HG02981 (cell line): ENCODE measurements around the gene COL15A1.

Experiments
- ATAC-seq: cut with Tn5 transposase; IDR thresholded peaks from one replicate; pipeline ENCODE4 v1.9.1; 2021; ENCODE audit warnings: mild to moderate bottlenecking, moderate library complexity; ENCODE audit not compliant: unreplicated experiment

The COL15A1 gene

DNA sequence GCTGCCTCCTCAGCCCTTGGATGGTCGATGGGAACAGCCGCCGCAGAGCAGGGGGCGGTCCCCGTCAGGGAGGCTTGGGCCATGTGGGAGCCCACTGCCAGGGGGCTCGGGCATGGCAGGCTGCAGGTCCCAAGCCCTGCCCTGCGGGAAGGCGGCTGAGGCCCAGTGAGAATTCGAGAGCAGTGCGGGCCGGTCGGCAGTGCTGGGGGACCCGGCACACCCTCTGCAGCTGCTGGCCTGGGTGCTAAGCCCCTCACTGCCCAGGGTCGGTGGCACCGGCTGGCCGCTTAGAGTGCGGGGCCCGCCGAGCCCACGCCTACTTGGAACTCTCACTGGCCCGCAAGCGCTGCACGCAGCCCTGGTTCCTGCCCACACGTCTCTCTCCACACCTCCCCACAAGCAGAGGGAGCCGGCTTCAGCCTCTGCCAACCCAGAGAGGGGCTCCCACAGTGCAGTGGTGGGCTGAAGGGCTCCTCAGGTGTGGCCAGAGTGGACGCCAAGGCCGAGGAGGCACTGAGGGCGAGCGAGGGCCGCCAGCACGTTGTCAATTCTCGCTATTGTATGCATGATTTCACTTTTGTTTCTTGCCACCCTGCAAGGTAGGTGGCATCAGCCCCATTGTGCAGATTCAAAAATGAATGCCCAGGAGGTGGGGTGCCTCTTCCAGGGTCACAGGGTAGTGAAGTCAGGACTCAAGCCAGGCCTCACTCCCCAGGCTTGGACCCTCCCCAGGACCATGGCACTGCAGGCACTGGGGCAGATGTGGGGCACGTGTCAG, 48.6 kb downstream of the COL15A1 start:
- no peak for ATAC-seq

DNA sequence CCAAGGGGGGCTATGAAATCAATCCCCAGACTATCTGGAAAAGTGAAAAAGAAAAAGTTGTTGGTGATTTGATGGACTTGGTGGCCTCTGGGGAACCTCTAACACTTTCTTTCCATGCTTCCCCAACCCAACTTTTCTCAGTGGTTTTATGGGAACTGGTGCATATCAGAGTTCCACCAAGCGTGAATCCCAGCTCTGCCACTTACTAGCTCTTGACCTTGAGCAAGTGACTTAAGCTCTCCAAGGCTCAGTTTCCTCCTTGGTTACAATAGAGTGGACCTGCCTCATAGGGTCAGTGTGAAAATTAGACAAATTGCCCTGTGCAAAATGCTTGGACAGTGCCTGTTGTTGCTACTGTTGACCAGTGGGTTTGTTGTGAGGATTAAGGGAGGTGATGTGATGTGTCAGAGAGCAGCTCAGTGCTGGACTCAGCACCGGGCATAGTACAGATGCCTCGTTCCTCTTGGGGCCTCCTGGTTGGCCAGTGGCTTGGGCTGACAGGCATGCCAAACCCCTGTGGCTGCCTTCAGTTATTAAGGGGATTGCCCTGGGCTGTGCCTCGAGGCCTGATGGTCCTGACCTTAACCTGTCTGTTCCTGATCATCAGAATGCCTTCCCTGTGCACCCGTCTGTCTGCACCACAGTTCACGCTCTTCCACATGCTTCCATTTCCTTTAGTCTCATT, 49.3 kb downstream of the COL15A1 start:
- ATAC-seq = peak; percentile 25

DNA sequence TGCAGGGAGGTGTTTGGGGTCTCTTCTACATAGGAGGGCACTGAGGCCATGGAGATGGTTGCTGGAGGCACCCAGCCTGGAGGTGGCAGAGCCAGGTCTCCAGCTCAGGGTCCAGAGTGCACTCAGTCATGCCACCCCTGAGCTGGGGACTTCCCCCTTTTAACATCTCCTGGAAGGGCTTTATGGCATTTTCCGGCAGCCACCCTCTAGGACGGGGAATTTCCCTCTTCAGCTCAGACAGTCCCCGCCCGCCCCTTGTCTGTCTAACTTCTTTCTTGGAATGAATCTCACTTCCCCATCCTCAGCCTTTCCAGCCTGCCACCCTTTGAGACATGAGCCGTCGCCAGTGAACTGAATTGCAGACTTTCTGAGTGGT, 49.9 kb downstream of the COL15A1 start:
- peak; percentile 73 for ATAC-seq

DNA sequence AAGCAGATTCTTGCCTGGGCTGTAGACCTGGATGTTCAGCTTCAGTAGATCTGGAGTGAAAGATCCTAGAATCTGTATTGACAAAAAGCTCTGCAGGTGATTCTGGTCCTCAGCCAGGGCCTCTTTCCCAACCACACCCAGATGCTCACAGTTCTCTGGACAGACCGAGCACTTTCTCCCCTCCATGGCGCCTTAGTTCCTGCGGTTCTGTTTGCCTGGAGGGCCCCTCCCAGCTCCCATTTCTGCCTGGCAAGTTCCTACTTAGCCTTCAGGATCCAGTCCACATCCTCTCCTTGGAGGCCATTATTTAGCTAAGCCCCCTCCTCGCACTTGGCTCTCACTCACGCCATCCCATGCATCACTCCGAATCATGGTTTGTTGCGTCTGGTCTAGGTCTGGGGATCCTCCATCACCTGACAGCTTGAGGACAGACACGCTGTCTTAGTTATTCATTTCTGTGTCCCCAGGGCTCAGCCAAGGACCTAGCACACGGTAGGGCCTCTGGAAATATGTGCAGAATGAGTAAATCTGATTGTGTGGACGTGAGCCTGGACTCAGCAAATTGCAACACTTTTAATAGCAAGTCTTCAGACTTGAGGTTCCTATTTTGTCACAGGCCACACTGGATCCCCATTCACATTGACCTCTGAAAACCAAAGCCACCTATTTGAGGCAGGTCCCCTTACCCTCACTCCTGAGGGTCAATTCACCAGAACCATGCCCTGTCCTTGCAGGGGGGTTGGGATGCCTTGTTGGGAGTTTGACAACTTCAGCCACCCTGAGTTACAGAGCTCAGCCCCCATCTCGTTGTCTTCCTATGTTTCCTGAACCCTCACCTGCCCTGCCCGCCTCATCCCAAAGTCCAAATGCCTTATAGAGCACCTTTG, 50.7 kb downstream of the COL15A1 start:
- ATAC-seq = no peak

DNA sequence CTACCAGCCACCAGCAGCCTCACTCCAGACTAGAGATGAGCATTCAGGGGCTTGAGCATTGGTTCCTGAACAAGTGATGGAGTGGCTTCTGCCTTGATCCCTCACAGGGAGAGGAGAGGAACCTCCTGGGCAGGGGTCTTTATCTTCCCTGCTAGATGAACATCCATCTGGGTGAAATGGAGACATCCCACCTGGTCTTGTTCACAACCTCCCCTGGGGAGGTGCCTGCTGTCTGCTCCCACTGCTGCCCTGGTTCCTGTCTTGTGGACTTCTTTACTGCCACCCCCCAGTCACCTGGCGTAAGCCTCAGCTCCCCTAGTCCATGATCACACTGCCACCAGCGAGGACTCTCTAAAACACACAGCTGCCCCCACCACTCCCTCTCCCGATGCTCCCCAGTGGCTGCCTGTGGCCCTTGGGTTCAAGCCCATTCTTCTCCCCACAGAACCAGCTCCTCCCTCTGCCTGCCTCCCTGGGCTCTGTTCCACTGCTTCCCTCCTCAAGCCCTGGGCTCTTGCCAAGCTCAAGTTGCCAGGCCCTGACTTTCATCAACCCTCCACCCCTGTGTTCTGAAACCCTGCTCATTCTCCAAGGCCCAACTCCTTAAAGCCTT, 51.5 kb downstream of the COL15A1 start:
- no peak for ATAC-seq

DNA sequence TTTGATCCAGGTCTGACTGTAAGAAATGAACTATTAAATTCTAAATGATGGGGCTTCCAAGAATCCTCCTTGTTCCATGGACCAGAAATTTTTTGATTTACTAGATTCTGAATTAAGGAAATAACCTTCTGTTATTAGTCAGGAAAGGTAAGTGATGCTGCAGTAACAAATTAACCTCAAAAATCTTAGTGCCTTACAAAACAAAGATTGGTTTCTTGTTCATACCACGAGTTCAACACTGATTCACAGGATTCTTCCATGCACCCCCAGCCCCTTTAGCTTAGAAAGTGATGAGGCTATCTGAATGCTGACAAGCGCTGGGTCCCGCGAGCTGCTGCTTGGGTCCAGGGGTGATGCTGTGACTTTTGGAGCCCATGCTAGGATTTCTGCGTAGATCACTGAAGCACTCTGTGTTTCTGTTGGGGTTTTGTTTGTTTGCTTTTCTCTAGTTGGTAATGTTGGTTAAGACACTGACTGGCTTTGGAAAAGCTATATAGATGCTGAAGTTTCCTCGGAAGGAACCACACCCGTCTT, 52.3 kb downstream of the COL15A1 start:
- ATAC-seq = no peak

DNA sequence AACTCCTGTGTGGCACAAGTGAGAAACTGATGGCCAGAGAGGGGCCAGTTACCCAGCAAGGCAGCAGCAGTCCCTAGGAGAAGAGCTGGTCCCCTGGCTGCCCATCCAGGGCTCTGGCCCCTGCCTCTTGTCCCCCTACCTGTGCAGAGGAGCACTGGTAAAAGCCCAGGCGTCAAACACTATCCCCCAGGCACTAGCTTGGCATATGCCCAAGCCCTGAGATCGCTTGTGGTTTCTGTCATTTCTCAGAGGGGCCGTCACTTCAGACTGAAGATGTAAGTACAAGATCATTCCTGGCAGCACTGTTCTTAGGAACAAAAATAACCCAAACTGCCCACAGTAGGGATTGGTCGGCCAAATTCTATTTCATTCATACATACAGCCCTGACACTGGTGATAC, 53.9 kb downstream of the COL15A1 start:
- ATAC-seq = no peak

DNA sequence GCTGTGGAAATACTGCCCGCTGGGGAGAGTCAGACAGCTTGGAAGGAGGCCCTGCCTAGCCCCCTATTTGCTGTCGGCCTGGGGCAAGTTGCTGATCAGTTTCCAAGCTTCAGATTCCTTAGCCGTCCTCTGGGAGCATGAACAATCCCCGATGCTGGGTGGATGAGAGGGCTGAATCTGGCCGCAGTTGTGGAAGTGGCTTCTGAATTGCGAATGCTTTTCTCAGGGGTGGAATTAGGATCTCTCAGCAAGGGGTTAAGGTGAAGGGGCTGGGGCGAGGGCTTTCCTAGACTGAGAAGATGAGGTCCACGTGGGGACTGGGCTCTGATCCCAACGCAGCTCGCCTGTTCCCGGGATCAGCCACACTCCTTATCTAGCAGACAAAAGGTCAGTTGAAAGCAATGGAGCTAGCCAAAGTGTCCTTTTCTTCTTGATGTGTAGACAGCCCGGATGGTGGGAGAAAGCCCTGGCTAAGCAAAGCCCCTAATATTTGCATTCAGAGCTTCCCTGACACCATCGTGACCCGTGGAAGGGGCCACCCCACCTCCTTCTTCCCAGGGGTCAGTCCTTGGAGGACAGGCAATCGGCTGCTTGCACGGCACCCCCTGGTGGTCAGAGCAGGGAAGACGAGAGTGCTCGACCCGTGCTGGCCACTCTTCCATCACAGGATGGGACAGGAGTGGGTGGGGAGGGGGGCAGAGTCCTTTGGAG, 54.9 kb downstream of the COL15A1 start:
- peak; percentile 56 for ATAC-seq

DNA sequence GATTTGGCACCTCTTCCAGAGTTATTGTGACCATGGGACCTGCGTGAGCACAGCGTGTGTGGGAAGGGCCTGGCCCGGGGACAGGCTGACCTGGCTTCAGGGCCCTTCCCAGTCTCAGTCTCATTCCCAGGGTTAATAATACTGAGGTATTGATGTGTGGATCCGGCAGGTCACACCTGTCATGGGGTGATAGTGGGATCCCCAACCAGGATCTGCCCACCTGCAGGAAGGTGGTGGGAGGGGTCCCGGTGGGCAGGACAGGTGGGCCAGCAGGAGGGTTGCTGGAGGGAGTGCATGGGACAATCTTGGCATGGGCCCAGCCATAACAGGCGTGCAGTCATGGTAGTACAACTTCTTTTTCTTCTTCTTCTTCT, 55.4 kb downstream of the COL15A1 start:
- no peak for ATAC-seq

DNA sequence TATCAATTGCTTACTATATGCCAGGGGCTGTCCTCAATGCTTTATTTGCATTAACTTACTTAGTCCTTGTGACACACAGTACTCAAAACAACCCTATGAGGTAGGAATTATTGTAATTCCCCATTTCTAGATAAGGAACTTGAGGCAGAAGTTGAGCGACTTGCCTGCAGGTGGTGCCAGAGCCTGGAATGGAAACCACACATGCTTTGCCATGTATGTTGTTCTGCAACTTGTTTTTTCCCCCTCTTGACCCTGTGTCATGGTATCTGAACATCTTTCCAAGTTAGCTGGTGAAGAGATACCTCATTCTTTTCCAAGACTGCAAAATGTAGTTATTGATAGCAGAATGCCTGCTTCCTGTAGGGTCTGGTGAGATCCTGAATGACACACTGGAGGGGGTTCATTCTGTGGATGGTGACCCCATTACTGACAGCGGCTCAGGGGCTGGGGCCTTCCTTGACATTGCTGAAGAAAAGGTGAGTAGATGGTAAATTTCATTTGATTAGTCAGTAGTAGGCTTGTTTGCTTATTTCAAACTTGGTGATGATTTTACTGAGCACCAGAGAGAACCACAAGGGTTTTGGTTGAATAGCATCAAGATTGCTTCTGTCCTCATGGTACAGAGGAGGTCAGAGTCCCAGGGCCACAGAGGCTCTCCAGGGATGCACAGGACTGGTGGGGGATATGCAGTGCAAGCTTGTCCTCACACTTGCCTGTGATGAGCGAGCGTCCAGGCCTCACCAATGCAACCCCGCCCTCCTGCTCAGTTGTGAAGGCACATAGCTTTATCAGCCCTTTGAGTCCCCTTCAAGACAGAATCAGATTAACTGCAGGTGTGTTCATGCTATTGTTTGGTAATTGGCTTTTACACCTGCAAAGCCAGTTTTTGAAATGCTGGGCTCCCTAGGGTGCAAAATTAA, 57.0 kb downstream of the COL15A1 start:
- no peak for ATAC-seq

DNA sequence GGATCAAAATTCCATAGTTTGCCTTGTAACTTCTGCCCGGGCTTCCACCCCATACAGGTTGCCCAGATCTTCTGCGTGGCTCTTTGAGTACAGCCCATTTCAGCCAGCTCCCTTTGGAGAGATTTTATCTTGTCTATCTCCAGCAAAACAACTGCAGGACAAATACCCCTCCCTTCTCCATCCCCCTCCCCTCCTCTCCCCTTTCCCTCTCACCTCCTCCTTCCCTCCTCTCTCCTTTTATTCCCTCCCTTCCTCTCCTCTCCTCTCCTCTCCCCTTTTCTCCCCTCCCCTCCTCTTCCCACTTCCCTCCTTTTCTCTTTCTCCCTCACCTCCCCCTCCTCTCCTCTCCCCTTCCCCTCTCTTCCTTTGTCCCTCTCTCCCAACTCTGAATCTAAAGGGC, 58.2 kb downstream of the COL15A1 start:
- no peak for ATAC-seq

DNA sequence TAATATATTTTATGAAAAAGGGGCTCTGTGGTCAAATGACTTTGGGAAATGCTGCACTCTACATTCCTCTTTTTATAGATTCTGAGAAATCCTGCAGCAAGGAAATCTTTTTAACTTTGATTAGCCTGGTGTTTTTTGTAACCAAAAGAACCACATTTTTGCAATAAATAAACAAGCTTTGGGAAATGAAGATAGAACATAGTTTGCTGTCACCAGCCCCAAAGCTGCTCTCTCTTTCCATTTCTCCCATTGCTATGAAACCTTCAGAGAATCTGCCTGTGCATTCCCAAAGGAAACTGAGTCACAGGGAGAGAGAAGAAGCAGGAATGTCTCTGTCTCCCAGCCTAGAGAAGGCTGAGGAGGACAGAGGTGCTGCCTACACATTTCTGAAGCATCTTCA, 59.0 kb downstream of the COL15A1 start:
- ATAC-seq = no peak

DNA sequence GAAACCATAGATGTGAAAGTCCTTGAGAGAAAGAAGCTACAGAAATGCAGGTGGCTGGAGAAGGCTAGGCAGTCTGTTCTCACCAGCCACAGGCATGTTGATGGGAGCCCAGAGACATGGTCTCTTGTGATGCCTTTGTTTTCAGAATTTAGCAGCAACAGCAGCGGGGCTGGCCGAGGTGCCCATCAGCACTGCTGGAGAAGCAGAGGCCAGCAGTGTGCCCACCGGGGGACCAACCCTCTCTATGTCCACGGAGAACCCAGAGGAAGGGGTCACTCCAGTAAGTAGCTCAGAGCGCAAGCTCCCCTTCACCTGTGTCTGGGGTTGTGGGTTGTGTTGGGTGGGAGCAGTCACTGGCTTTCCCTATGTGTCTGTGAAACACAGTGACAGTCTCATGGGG, 59.6 kb downstream of the COL15A1 start:
- ATAC-seq = no peak

DNA sequence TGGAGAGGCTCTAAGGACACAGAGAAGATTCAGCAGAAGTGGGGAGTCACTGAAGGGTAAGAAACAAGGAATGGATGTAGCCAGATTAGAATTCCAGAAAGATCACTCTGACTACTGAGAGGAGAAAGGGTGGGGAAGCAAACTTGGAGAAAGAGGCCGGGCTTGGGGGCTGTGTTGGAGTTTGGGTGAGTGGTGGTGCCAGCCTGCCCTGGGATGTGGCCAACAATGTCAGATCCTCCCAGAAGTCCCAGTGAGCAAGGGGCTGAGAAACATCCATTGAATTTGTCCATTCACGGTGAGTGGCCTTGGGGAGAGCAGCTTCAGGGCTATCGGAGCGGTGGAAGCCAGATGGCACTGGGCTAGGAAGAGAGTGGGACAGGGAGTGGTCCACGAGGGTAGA, 60.4 kb downstream of the COL15A1 start:
- no peak for ATAC-seq

DNA sequence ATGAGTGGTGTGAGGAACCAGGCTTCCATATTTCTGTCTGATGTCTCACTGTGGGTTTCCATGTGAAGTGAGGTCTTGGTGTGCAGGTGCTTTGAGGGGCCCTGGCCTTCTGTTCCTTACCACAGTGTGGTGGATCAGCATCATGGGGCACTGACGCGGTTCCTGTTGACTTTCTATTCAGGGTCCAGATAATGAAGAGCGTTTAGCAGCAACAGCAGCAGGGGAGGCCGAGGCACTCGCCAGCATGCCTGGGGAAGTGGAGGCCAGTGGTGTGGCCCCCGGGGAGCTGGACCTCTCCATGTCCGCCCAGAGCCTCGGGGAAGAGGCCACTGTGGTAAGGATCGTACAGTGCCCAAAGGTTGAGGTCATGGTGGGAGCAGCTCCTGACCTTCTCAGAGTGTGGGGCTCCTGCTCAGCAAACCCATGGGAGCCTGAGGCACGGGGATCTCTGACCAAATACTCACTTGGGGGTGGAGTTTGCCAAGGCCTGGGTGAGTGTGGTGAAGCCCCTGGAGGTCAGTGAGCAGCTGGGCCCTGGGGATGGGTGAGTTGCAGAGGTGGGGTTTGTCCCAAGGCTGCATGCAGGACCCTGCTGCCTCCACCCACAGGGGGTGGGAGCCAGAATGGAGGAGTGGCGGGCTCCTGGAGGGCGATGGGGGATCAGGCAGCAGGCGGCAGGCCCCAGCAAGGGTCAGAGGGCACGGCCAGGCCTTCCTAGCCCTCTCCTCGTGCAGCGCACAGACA, 61.2 kb downstream of the COL15A1 start:
- ATAC-seq = no peak

DNA sequence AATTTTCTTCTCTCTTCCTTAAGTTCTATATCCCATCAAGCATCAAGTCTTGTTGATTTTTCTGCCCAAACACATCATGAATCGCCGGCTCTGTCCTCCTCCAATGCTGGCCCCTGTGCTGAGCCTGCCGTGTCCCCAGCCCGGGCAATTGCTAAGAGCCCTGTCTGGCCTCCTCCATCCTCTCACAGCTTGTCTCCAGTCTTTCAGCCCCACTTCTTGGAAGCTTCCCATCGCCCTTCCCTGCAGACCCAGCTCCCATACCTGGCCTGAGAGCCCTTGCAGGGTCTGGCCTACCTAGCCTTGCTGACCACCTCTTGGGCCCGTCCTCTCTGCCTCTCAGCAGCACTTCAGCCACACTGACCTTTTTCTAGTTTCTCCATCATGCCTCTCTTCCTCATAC, 61.9 kb downstream of the COL15A1 start:
- no peak for ATAC-seq

DNA sequence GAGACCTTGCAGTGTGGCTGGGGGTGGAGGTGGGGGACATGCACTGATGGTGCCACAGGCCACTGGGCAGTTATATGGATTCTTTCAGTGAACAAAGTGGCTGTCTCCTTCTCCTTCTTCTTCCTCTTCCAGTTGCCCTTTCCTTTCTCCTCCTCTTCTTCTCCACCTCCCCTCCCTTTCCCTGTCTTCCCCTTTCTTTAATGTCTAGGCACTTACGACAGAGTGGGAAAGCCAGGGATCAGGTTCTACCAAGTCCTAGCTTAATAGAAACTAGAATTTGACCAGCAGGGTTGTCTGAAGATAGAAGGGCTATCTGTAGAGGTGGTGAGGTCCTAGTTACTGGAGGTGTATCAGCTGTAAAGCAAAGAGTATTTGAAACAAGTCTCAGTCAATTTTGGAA, 62.8 kb downstream of the COL15A1 start:
- no peak for ATAC-seq

DNA sequence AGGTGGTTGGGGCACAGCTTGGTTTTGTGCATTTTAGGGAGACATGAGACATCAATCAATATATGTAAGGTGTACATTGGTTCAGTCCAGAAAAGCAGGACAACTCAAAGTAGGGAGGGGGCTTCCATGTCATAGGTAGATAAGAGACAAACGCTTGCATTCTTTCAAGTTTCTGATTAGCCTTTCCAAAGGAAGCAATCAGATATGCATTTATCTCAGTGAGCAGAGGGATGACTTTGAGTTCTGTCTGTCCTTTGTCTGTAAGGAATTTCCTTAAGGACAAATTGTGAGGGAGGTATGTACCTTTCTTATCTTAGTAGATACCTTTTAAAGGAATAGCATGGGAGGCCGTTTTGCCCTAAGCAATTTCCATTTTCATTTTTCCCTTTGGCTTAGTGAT, 63.3 kb downstream of the COL15A1 start:
- ATAC-seq = no peak

DNA sequence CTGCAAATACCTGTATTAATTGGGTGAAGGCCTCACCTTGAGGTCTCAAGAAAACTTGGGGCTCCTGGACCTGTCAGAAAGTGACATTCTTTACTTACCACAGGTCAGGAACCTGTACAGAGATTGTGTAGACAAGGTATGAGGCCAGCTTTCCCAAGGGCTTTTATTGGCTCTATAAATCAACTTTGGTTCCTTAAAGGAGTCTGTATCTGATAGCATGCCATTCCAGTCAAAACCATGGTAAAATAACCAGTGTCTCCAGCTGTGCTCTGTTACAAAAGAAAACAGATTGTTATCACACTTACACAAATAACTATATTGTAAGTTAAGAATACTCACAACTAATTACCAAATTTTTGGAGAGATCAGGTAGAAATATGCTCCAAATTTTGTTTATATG, 64.5 kb downstream of the COL15A1 start:
- no peak for ATAC-seq
